NCI-H2227 (cell line): ENCODE data around the gene SMIM10L2A.
"Not testable (repeated sequence)": the region's sequence is repeated elsewhere in the genome, so short reads cannot be mapped to it uniquely, and the experiment has no call there.

Experiments used
- DNase-seq: peaks from one replicate; lab custom pipeline; 2025; ENCODE audit not compliant: unreplicated experiment; lab: John Stamatoyannopoulos, UW

The SMIM10L2A gene

DNA sequence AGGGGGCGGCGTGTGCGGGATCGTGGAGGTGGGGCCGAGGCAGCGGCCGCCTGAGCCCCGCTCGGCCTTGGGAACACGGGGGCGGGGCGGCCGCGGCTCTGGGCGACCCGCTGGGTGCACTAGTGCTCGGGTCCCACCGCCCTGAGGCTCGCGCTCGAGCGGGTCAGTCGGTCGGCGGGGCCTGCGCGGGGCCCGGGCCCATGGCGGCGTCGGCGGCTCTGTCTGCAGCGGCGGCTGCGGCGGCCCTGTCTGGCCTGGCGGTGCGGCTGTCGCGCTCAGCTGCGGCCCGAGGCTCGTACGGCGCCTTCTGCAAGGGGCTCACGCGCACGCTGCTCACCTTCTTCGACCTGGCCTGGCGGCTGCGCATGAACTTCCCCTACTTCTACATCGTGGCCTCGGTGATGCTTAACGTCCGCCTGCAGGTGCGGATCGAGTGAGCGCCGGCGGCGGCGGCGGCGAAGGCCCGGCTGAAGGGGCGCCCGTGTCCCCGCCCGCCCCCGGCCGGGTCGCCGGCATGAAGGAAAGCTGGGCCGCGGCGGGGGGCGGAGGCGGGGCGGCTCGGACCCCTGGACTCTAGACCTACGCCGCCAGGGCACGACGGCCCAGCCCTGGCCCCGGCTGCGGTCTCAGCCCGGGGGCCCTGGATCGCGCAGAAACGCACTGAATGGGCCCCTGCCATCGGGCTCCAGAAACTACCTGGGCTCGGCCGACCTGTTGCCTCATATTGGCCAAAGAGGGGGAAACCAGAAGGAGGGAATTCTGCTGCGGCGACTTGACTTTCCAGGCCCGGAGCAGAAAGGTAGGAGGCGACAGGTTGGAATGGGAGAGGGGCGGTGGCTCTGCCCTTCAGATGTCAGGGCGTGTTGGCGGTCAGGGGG, at the start of gene SMIM10L2A:
Gene SMIM10L2A, plus strand, starts transcription at position 13 of the 878 bp plus-strand sequence. Its CDS starts 188 bp downstream, at position 201.
- DNase-seq, result no peak

- DNase-seq, result no peak
These were observed 48.4 kb upstream of the SMIM10L2A start for GRCh38 chrX:135373357-135373756.

GRCh38 chrX:135382260-135382659, 39.5 kb upstream of the SMIM10L2A start:
- DNase-seq, result no peak

GRCh38 chrX:135383249-135383648, 38.5 kb upstream of the SMIM10L2A start:
- DNase-seq, result no peak

- no peak for DNase-seq
These were observed 37.4 kb upstream of the SMIM10L2A start for GRCh38 chrX:135384161-135384836.

DNA sequence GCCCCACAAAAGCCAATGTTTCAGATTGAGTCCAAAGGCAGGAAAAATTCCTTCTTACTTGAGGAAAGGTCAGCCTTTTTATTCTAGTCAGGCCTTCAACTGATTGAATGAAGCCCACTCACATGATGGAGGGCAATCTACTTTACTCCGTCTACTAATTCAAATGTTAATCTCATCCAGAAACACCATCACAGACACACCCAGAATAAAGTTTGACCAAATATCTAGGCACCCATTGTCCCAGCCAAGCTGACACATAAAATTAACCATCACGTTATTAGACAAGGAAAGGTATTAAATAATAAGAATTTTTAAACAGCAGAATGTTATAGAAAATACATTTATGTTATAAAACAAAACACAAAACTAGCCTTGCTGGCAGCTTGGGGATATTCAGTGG, 32.9 kb upstream of the SMIM10L2A start:
- DNase-seq, result no peak

DNA sequence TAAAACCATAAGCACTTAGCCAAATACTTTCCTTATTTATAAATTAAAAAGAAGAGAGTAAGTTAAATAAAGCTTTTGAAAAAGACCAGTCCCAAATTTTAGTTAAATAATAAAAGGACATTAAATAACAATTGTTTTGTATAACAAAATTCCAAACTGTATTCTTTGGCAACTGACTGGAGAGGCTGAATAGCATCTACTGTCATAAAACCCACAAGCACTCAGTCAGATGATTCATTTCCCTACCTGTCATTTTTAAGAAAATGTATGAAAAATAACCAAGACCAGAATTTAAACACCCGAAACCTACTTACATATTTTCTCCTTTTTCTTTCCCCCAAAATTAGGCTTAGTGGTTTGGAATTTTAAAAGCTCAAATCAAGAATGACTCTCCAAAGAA, 32.5 kb upstream of the SMIM10L2A start:
- no peak for DNase-seq

GRCh38 chrX:135389717-135390116, 32.0 kb upstream of the SMIM10L2A start:
- DNase-seq, result no peak

- DNase-seq, result no peak
These were observed 30.0 kb upstream of the SMIM10L2A start for GRCh38 chrX:135391734-135392133.

- no peak for DNase-seq
These were observed 28.7 kb upstream of the SMIM10L2A start for GRCh38 chrX:135393051-135393450.

DNA sequence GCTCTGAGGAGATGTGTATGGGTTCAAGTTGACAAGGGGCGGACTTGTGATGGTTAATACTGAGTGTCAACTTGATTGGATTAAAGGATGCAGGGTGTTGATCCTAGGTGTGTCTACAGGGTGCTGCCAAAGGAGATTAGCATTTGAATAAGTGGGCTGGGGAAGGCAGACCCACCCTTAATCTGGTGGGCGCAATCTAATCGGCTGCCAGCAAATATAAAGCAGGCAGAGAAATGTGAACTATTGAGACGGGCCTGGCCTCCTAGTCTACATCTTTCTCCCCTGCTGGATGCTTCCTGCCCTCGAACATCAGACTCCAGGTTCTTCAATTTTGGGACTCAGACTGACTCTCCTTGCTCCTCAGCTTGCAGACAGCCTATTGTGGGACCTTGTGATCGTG, 26.7 kb upstream of the SMIM10L2A start:
- no peak for DNase-seq

DNA sequence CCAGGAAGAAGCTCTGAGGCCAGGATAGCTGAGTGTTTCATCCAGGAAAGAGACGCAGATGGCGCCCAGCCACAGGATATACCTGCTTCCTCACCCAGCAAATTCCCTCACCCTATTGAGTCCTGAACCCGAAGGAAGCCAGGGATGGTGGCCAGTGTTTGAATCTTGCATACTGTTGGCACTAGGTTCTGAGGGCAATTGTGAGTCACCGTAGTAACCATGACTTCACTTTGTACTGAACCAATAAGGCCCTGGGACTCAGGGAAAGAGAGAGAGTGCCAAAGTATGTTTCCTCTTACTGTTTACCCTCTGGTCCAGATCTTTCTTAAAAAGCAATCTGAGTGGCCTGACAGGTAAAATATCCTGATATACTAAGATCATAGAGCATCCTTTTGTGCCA, 25.6 kb upstream of the SMIM10L2A start:
- DNase-seq, result no peak

- DNase-seq, result no peak
These were observed 25.2 kb upstream of the SMIM10L2A start for GRCh38 chrX:135396566-135396965.

DNA sequence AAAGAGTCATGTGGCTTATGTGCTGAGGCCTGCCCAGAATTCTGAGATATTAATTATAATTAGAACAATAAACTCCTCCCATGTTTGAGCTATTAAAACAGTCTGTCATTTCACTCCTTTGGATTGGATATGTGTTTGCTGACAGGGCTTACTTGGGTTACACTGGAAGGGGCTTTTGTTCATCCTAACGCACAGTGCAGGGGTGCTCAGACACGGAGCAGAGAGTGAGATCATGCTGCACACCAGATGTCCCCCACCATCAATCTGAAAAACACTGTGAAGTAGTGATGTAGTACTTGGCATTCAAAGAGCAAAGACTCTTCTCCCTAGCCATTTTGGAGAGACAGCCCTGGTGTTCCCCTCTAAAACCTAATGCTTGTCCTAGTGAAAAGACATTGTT, 24.1 kb upstream of the SMIM10L2A start:
- no peak for DNase-seq

- DNase-seq, result no peak
These were observed 18.4 kb upstream of the SMIM10L2A start for GRCh38 chrX:135403374-135403773.

DNA sequence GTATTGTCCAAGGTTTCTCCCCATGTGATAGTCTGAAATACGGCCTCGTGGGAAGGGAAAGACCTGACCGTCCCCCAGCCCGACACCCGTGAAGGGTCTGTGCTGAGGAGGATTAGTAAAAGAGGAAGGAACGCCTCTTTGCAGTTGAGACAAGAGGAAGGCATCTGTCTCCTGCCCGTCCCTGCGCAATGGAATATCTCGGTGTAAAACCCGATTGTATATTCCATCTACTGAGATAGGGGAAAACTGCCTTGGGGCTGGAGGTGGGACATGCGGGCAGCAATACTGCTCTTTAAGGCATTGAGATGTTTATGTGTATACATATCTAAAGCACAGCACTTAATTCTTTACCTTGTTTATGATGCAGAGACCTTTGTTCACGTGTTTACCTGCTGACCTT, 15.3 kb upstream of the SMIM10L2A start:
- not testable (repeated sequence) for DNase-seq

DNA sequence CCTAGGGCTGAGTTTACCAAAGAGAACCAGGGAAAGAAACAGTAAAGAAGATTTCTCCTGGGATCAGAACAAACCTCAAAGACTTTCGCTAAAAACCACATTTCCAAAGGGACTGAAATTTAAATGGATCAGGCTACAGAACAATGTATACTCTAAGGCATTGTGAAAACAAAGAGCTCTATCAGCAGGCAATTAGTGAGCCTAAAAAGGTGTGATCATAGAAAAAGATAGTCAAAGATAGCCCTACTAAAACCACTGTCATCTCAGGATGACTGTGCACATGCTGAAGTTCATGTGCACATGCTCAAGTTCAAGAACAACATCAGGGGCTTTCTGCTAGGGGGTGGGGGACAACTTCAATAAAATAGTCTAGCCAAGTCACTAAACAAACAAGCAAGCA, 12.9 kb upstream of the SMIM10L2A start:
- DNase-seq, result no peak

GRCh38 chrX:135410861-135411627, 10.7 kb upstream of the SMIM10L2A start:
- no peak for DNase-seq

DNA sequence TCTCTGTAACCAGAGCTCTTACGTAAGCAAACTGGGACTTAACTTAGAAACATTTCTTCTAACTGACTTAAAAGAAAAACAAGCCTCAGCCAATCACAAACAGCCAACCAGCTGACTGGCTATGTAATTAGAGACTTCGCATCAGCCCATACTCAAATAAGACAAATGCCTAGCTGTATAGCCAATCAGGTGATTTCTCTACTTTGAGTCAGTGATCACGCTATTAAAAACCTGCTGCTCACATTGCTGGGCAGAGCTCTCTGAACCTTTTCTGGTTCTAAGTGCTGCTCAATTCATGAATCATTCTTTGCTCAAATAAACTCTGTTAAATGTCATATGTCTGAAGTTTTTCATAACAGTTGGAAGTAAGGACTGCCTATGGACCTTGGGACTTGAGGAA, 9.9 kb upstream of the SMIM10L2A start:
- DNase-seq, result no peak

DNA sequence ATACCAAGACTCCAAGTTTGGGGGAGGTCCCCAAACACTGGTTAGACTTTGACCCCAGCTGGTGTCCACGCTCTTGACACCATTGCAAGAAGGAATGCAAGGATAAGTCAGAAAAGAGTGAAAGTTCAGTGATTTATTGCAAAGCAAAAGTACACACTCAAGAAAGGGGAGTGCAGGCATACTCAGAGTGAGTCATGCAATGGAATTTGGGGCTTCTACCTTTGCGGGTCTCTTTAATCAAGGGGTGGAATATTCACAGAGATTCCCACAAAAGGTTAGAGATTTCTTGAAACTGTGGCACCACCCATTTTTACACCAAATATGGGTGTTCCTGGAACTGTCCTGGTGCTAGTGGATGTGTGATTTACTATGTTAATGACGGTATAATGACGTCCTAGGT, 5.2 kb upstream of the SMIM10L2A start:
- DNase-seq, result no peak

DNA sequence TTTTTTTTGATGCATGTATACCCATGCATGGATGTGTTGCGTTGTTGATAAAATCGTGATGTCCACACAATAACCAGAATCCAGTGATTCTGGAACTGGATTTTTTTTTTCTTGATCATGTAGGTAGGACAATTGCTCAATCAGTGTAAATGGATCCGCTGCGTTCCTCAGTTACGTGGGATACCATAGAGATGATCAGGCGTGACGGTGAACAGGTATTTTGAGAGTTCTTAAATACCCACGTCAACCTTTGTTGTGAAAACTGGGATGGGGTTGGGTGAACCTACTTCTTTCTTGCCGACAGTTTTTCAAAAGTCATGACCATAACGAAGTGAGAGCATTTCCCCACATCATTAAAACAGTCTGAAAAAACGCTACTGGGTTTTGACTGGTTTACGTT, 913 bp upstream of the SMIM10L2A start:
- no peak for DNase-seq

DNA sequence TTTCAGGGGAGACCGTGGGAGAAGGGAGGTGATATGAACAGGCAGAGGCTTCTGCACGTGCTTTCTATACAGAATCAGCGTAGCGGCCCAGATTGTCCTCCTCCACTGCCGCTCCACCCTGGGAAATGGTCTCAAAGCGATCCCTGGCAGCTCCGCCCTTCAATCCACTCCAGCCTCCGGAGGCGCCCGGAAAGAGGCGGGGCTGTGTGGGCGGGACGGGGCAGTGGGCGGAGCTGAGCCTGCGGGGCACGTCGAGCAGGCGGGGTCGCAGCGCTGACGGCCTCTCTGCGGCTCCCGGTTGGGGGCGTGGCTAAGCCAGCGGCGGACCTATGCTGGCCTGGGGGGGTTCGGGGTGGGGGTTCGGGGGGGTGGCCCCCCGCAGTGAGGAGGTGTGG, 210 bp upstream of the SMIM10L2A start:
- DNase-seq, result peak; percentile 90
